ENCODE data around the gene ARPC3. TPM values are rescaled to one million over a fixed set of nuclear protein-coding genes. Genes with fewer than 3 reads are reported as not detected.
"Not testable (repeated sequence)": the region's sequence is repeated elsewhere in the genome, so short reads cannot be mapped to it uniquely, and the experiment has no call there.

Gene ARPC3
- total RNA-seq, 1 donor from 2014 or later = 667 TPM

DNA sequence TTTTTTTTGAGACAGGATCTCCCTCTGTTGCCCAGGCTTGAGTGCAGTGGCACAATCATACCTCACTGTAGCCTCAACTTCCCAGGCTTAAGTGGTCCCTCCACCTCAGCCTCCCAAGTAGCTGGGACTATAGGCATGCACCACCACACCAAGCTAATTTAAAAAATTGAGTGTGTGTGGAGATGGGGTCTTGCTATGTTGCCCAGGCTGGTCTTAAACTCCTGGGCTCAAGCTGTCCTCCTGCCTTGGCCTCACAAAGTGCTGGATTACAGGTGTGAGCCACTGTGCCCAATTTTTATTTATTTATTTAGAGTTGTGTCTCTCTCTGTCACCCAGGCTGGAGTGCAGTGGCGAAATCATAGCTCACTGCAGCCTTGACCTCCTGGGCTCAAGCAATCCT is 29.5 kb downstream of the ARPC3 start:
- DNase-seq (ENCODE audit: extremely low read depth, low read depth, low spot score) = not testable (repeated sequence)

DNA sequence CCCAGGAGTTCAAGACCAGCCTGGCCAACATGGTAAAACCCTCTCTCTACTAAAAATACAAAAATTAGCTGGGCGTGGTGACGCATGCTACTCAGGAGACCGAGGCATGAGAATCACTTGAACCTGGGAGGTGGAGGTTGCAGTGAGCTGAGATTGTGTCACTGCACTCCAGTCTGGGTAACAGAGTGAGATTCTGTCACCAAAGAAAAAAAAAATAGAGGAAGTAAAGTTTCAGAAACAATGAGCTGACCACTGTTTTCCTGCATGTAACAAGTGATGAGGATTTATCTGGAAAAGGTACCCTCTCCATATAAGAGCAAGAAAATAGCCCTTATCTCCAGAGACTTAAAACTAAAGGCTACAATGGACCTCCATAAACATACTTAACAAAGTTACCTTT is 33.0 kb downstream of the ARPC3 start:
- not testable (repeated sequence) for DNase-seq (ENCODE audit: extremely low read depth, low read depth, low spot score)

DNA sequence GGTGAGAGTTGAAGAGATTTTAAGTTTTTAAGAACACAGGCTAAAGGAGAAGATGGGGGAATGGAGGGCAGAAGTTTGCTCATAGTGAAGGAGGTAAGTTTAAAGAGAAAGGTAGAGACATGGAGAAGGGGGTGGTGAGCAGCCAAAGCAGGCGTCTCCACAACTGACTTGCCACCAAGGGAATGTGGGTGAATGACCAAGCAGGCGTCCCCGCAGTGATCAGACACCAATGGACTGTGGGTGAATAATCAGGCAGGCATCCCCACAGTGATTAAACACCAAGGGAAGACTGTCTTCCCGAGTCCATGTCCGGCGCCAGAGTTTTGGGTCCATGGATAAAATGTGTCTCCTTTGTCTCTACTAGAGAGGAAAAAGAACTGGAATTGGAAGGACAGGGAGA is 40.1 kb downstream of the ARPC3 start:
- not testable (repeated sequence) for DNase-seq (ENCODE audit: extremely low read depth, low read depth, low spot score)

DNA sequence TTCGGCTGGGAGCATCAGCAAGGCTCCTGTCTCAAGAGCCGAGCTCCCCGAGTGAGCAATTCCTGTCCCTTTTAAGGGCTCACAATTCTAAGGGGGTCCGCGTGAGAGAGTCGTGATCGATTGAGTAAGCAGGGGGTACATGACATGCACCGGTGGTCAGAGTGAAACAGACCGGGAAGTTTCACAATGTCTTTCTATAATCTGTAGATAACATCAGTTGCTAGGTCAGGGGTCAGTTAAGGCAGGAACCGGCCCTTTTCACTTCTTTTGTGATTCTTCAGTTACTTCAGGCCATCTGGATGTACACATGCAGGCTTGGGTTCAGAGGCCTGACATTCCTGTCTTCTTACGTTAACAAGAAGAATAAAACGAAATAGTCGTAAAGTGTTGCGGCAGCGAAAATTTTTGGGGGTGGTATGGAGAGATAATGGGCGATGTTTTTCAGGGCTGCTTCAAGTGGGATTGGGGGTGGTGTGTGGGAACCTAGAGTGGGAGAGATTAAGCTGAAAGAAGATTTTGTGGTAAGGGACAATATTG is 44.9 kb downstream of the ARPC3 start:
- not testable (repeated sequence) for DNase-seq (ENCODE audit: extremely low read depth, low read depth, low spot score)

GRCh38 chr12:110403976-110404682 is 46.0 kb downstream of the ARPC3 start:
- DNase-seq (ENCODE audit: extremely low read depth, low read depth, low spot score) = no peak

- peak; percentile 75 for DNase-seq (ENCODE audit: extremely low read depth, low read depth, low spot score)
These were observed 46.8 kb downstream of the ARPC3 start, which contains the start of gene ANAPC7 for GRCh38 chr12:110403146-110403975. TSS of gene ANAPC7 (minus strand) at chr12:110403708. CDS start at chr12:110403627, 81 bp downstream.

Other genes with a start within 250 kb of the ARPC3 start
- gene ATP2A2, start 169.1 kb downstream of the ARPC3 start, total RNA-seq = 147 and 176 TPM in 2 replicates
- gene ANAPC7, start 46.6 kb downstream of the ARPC3 start, total RNA-seq = 41.5 and 67.1 TPM in 2 replicates
- gene GPN3, start 17.9 kb upstream of the ARPC3 start, total RNA-seq = 11.3 and 20.1 TPM in 2 replicates
- gene FAM216A, start 18.5 kb upstream of the ARPC3 start, total RNA-seq = 7.1 and 10.7 TPM in 2 replicates
- 102 and 129 TPM in 2 replicates for gene VPS29, start 51.8 kb upstream of the ARPC3 start, total RNA-seq
- gene RAD9B, start 52.0 kb upstream of the ARPC3 start, total RNA-seq = 0.05 and 0.29 TPM in 2 replicates
- 11.0 and 11.4 TPM in 2 replicates for gene PPTC7, start 133.0 kb upstream of the ARPC3 start, total RNA-seq
- 34.6 and 42.7 TPM in 2 replicates for gene TCTN1, start 163.8 kb upstream of the ARPC3 start, total RNA-seq
- 0.58 and 1.9 TPM in 2 replicates for gene HVCN1, start 238.8 kb upstream of the ARPC3 start, total RNA-seq